ENCODE results near the gene ANKRD63. TPM values are rescaled to one million over a fixed set of nuclear protein-coding genes. Genes with fewer than 3 reads are reported as not detected.

ANKRD63 gene
- total RNA-seq, 1 experiment from 2014 or later, result 1.2 TPM

GRCh38 chr15:40323239-40323952 lies 40.5 kb upstream of the ANKRD63 start, which contains the start of gene INAFM2 (continued):
- TF ChIP-seq, protein P1, sequence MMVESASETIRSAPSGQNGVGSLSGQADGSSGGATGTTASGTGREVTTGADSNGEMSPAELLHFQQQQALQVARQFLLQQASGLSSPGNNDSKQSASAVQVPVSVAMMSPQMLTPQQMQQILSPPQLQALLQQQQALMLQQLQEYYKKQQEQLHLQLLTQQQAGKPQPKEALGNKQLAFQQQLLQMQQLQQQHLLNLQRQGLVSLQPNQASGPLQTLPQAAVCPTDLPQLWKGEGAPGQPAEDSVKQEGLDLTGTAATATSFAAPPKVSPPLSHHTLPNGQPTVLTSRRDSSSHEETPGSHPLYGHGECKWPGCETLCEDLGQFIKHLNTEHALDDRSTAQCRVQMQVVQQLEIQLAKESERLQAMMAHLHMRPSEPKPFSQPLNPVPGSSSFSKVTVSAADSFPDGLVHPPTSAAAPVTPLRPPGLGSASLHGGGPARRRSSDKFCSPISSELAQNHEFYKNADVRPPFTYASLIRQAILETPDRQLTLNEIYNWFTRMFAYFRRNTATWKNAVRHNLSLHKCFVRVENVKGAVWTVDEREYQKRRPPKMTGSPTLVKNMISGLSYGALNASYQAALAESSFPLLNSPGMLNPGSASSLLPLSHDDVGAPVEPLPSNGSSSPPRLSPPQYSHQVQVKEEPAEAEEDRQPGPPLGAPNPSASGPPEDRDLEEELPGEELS (CRISPR knock-in tag; IDR thresholded peaks at IDR 0.05), result no peak; the same call in 1 of the 2 replicates
- peak; percentile 7; the same call in 1 of the 2 replicates for TF ChIP-seq ZNF423 (CRISPR knock-in tag; IDR thresholded peaks at IDR 0.05)
- TF ChIP-seq, protein P2, sequence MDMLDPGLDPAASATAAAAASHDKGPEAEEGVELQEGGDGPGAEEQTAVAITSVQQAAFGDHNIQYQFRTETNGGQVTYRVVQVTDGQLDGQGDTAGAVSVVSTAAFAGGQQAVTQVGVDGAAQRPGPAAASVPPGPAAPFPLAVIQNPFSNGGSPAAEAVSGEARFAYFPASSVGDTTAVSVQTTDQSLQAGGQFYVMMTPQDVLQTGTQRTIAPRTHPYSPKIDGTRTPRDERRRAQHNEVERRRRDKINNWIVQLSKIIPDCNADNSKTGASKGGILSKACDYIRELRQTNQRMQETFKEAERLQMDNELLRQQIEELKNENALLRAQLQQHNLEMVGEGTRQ (CRISPR knock-in tag; IDR thresholded peaks at IDR 0.05), result no peak
- TF ChIP-seq, protein P3, sequence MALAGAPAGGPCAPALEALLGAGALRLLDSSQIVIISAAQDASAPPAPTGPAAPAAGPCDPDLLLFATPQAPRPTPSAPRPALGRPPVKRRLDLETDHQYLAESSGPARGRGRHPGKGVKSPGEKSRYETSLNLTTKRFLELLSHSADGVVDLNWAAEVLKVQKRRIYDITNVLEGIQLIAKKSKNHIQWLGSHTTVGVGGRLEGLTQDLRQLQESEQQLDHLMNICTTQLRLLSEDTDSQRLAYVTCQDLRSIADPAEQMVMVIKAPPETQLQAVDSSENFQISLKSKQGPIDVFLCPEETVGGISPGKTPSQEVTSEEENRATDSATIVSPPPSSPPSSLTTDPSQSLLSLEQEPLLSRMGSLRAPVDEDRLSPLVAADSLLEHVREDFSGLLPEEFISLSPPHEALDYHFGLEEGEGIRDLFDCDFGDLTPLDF (CRISPR knock-in tag; IDR thresholded peaks at IDR 0.05), result peak; percentile 65; the same call in 1 of the 2 replicates
- TF ChIP-seq, protein P4, sequence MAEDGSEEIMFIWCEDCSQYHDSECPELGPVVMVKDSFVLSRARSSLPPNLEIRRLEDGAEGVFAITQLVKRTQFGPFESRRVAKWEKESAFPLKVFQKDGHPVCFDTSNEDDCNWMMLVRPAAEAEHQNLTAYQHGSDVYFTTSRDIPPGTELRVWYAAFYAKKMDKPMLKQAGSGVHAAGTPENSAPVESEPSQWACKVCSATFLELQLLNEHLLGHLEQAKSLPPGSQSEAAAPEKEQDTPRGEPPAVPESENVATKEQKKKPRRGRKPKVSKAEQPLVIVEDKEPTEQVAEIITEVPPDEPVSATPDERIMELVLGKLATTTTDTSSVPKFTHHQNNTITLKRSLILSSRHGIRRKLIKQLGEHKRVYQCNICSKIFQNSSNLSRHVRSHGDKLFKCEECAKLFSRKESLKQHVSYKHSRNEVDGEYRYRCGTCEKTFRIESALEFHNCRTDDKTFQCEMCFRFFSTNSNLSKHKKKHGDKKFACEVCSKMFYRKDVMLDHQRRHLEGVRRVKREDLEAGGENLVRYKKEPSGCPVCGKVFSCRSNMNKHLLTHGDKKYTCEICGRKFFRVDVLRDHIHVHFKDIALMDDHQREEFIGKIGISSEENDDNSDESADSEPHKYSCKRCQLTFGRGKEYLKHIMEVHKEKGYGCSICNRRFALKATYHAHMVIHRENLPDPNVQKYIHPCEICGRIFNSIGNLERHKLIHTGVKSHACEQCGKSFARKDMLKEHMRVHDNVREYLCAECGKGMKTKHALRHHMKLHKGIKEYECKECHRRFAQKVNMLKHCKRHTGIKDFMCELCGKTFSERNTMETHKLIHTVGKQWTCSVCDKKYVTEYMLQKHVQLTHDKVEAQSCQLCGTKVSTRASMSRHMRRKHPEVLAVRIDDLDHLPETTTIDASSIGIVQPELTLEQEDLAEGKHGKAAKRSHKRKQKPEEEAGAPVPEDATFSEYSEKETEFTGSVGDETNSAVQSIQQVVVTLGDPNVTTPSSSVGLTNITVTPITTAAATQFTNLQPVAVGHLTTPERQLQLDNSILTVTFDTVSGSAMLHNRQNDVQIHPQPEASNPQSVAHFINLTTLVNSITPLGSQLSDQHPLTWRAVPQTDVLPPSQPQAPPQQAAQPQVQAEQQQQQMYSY (CRISPR knock-in tag; IDR thresholded peaks at IDR 0.05), result peak; percentile 41; the same call in 1 of the 2 replicates
- TF ChIP-seq ETV6 (CRISPR knock-in tag; IDR thresholded peaks at IDR 0.05), result peak; percentile 71; the same call in 1 of the 2 replicates
- TF ChIP-seq, protein P5, sequence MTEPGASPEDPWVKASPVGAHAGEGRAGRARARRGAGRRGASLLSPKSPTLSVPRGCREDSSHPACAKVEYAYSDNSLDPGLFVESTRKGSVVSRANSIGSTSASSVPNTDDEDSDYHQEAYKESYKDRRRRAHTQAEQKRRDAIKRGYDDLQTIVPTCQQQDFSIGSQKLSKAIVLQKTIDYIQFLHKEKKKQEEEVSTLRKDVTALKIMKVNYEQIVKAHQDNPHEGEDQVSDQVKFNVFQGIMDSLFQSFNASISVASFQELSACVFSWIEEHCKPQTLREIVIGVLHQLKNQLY (CRISPR knock-in tag; IDR thresholded peaks at IDR 0.05), result no peak
- peak; percentile 65; the same call in 1 of the 2 replicates for TF ChIP-seq TEAD4 (CRISPR knock-in tag; IDR thresholded peaks at IDR 0.05)
- TF ChIP-seq, protein P6, sequence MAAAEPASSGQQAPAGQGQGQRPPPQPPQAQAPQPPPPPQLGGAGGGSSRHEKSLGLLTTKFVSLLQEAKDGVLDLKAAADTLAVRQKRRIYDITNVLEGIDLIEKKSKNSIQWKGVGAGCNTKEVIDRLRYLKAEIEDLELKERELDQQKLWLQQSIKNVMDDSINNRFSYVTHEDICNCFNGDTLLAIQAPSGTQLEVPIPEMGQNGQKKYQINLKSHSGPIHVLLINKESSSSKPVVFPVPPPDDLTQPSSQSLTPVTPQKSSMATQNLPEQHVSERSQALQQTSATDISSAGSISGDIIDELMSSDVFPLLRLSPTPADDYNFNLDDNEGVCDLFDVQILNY (CRISPR knock-in tag; IDR thresholded peaks at IDR 0.05), result peak; percentile 89; the same call in 1 of the 2 replicates

DNA sequence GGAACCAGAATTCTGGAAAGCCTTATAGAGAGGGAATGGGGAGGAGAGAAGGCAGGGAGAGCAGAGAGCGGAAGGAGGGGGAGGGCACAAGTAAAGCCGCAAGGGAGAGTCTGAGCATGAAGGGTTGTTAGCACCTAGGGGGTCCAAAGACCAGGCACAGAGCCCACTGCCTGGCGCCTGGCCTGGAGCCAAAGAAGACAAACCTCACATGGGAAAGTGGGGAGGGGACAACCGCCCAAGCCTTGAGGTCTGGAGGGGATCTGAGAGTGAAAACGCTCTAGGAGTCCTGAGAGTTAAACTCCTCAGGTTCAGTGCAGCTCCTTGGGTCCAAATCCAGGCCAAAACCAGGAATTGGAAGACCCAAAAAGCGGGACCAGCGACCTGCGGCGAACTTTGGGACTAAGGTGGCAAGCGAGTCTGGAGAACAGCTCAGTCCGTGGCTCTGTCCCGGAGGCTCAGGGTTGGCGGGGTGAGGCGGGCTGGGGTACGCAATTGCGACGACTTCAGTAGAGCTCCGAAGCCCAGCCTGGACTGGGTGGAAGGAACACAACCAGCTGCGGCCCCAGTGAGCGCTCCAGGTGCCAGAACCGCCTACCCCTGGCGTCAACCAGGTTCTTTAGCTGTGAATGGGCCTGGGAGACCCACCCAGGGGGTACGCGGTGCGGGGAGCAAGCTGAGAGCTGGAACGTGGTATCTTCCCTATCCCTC lies 39.8 kb upstream of the ANKRD63 start:
- Mint-ChIP-seq H3K9me3 (peaks cover 4% of the 10 kb centered on the region; the same call in 1 of the 2 replicates), H3K4me1 (peaks cover 55% of the 10 kb centered on the region), H3K36me3 (peaks cover 2% of the 10 kb centered on the region; the same call in 1 of the 2 replicates), H3K27me3 (ENCODE audit: low read depth) (peaks cover 25% of the 10 kb centered on the region), H3K4me3 (peak overlapping the region; percentile 68), H3K27ac (no peak overlapping the region)
- no peak for TF ChIP-seq MXD4 (CRISPR knock-in tag; IDR thresholded peaks at IDR 0.05; ENCODE audit: borderline replicate concordance)
- TF ChIP-seq OVOL2 (CRISPR knock-in tag; IDR thresholded peaks at IDR 0.05; ENCODE audit: borderline replicate concordance), result no peak
- no peak for TF ChIP-seq ZNF281 (CRISPR knock-in tag; IDR thresholded peaks at IDR 0.05)
- POLR2A ChIA-PET, result interaction anchor here (0.6 to 1.1 kb wide), 8 partner anchors 14 to 246 kb away, joined by 3 to 10 read pairs (median 4); partner anchors contain the start of gene BAHD1
- CTCF ChIA-PET, result interaction anchor here (0.5 to 17.8 kb wide), 43 partner anchors 8 to 788 kb away, joined by 3 to 690 read pairs (median 4); partner anchors contain the start of genes BAHD1, CCDC32, CCDC9B and IVD
- no peak for DNase-seq (ENCODE audit: low spot score)
- ATAC-seq, result peak; percentile 5
